Ascending aorta (tissue), 2 donors: ENCODE results near the gene PPP1R1B. TPM values are rescaled to one million over a fixed set of nuclear protein-coding genes. Genes with fewer than 3 reads are reported as not detected.

Experiments
- DNase-seq, 2 donors: peaks; one replicate each; pipeline ENCODE4 v3.0.0-alpha.2; 2019; ENCODE audit warnings: low spot score in 2 of 2
- H3K27ac ChIP-seq, 2 donors: fragments of 200-600 bp; sonication (generic); one replicate each; pipeline ENCODE4 v1.5.1; 2016 to 2017; ENCODE audit warnings: mild to moderate bottlenecking in 1 of 2
- H3K27me3 ChIP-seq: fragments of 200-600 bp; sonication (generic); one replicate; pipeline ENCODE4 v1.5.1; 2017
- H3K36me3 ChIP-seq, 2 donors: fragments of 200-600 bp; sonication (generic); one replicate each; pipeline ENCODE4 v1.5.1; 2016
- H3K4me1 ChIP-seq, 2 donors: fragments of 200-600 bp; sonication (generic); one replicate each; pipeline ENCODE4 v1.5.1; 2016 to 2017; ENCODE audit warnings: mild to moderate bottlenecking in 1 of 2
- H3K4me3 ChIP-seq, 2 donors: fragments of 200-600 bp; sonication (generic); one replicate each; pipeline ENCODE4 v1.5.1; 2016 to 2017; ENCODE audit warnings: mild to moderate bottlenecking in 1 of 2
- H3K9me3 ChIP-seq, 2 donors: fragments of 200-600 bp; sonication (generic); one replicate each; pipeline ENCODE4 v1.5.1; 2016
- CTCF ChIP-seq, 3 experiments: fragments of 200-600 bp in 2 of 3; fragments of 450-650 bp in 1 of 3; sonication (generic) in 2 of 3; IDR thresholded peaks; one replicate each; pipeline ENCODE4 v1.5.1; 2016 to 2019; ENCODE audit warnings: antibody characterized with exemption in 3 of 3, mild to moderate bottlenecking in 1 of 3, moderate library complexity in 1 of 3
- intact Hi-C: fragments of 100-400 bp; cut with DNase I; formaldehyde crosslinking; loops from one replicate; pipeline ENCODE4 v1.15.1; 2023
- total RNA-seq: library from RNA; depleted of rRNA; stranded (reverse); fragments of >200 nt; gene quantifications from one replicate; pipeline ENCODE4 v1.1.0, GENCODE V29; 2016

Gene PPP1R1B
- total RNA-seq, 1 donor from 2014 or later: 2.4 TPM

GRCh38 chr17:39648616-39649366, 22.0 kb downstream of the PPP1R1B start:
- no peak for TF ChIP-seq CTCF (IDR thresholded peaks at IDR 0.05)
- Histone ChIP-seq H3K36me3 (no peaks in the 10 kb centered on the region), H3K27me3 (no peaks in the 10 kb centered on the region), H3K9me3 (no peaks in the 10 kb centered on the region), H3K27ac (no peak overlapping the region), H3K4me3 (no peak overlapping the region), H3K4me1 (no peaks in the 10 kb centered on the region)
- DNase-seq: no peak
- intact Hi-C loops: no loop called here

- H3K27ac ChIP-seq: no peak overlapping the region
- DNase-seq: no peak
- intact Hi-C loops: no loop called here
- H3K9me3 ChIP-seq: no peaks in the 10 kb centered on the region
- H3K4me1 ChIP-seq: no peaks in the 10 kb centered on the region
- no peaks in the 10 kb centered on the region for H3K36me3 ChIP-seq
- H3K4me3 ChIP-seq: no peak overlapping the region
- H3K27me3 ChIP-seq: no peaks in the 10 kb centered on the region
- no peak for TF ChIP-seq CTCF (IDR thresholded peaks at IDR 0.05)
Measured at GRCh38 chr17:39650121-39650579, 23.4 kb downstream of the PPP1R1B start.

- no peaks in the 10 kb centered on the region for H3K27me3 ChIP-seq
- DNase-seq: no peak
- H3K4me1 ChIP-seq: no peaks in the 10 kb centered on the region
- no peak for TF ChIP-seq CTCF (IDR thresholded peaks at IDR 0.05)
- H3K36me3 ChIP-seq: peaks cover 3 to 6% of the 10 kb centered on the region in 2 donors
- intact Hi-C loops: no loop called here
- no peak overlapping the region for H3K4me3 ChIP-seq
- no peak overlapping the region for H3K27ac ChIP-seq
- H3K9me3 ChIP-seq: no peaks in the 10 kb centered on the region
Measured at GRCh38 chr17:39651923-39652586, 25.3 kb downstream of the PPP1R1B start.

- Histone ChIP-seq H3K36me3 (peaks cover 6 to 13% of the 10 kb centered on the region in 2 donors), H3K4me3 (no peak overlapping the region), H3K27ac (no peak overlapping the region), H3K4me1 (no peaks in the 10 kb centered on the region), H3K9me3 (no peaks in the 10 kb centered on the region), H3K27me3 (no peaks in the 10 kb centered on the region)
- DNase-seq: no peak
- no peak for TF ChIP-seq CTCF (IDR thresholded peaks at IDR 0.05)
- intact Hi-C loops: no loop called here
Measured at GRCh38 chr17:39652587-39653315, 26.0 kb downstream of the PPP1R1B start.

GRCh38 chr17:39653316-39653661, 26.5 kb downstream of the PPP1R1B start:
- TF ChIP-seq CTCF (IDR thresholded peaks at IDR 0.05): no peak
- H3K4me3 ChIP-seq: no peak overlapping the region
- no peaks in the 10 kb centered on the region for H3K9me3 ChIP-seq
- peaks cover 10 to 18% of the 10 kb centered on the region in 2 donors for H3K36me3 ChIP-seq
- intact Hi-C loops: no loop called here
- H3K27me3 ChIP-seq: no peaks in the 10 kb centered on the region
- no peaks in the 10 kb centered on the region for H3K4me1 ChIP-seq
- no peak overlapping the region for H3K27ac ChIP-seq
- no peak for DNase-seq
